ENCODE data around the gene FBXL20. TPM values are rescaled to one million over a fixed set of nuclear protein-coding genes. Genes with fewer than 3 reads are reported as not detected.
A peak's percentile ranks its signal among the peaks of the same experiment; 100 is the strongest.
"Not testable (repeated sequence)": the region's sequence is repeated elsewhere in the genome, so short reads cannot be mapped to it uniquely, and the experiment has no call there.

The FBXL20 gene
- total RNA-seq (13.1 and 20.4 TPM in 2 replicates), polyA plus RNA-seq (10.2 and 11.8 TPM in 2 replicates)

DNA sequence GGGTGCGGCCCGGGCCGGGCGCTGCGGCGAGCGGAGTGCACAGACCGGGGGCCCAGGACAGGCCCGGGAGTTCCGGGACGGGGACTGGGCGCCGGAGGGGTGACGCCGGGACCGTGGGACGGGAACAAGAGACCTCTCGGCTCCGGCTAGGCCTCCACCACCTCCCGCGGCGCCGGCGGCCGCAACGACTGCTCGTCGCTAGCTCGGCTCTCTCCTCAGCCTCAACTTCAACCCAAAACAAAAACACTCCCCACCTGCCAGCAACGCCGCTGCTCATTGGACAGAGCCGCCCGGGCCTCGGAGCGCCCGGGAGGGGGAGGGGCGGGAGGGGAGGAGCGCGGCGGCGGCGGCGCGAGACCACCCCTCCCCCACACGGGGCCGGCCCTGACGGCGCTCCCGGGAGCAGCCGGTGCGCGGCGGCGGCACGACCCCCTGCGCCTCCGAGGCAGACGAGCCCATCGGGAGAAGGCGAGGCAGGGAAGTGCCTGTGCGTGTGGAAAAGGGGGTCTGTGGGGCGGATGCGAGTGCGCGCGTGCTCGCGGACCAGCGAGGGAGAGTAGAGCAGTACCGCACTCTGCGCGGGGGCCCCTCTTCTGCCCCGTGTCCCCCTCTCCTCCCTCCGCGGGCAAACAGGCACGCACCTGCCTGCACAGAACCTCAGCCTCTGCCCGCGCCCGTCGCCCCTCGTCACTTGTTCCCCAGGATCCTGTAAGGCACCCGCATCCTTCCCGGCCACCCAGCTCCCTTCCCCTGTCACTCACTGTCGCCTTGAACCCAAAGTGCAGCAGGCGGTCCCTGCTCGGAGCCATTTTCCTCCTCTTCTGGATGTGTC is at the start of gene FBXL20:
Gene FBXL20, minus strand, starts transcription at position 215 of the 832 bp plus-strand sequence. CDS start 224 bp downstream, outside the sequence.
- Histone ChIP-seq H3K9me3 (ENCODE audit: low read depth) (no peaks in the 10 kb centered on the region), H3K27ac (peak within 1 kb of the TSS; percentile 93), H3K27me3 (no peaks in the 10 kb centered on the region), H3K4me3 (peak within 1 kb of the TSS; percentile 91), H3K36me3 (peaks cover 11% of the 10 kb centered on the region), H3K4me1 (ENCODE audit: low read depth) (peaks cover 8% of the 10 kb centered on the region)
- peak; percentile 93 to 95 for DNase-seq (ENCODE audit: low read depth in 1 of 2, low spot score in 1 of 2)
- TF ChIP-seq, protein P1, sequence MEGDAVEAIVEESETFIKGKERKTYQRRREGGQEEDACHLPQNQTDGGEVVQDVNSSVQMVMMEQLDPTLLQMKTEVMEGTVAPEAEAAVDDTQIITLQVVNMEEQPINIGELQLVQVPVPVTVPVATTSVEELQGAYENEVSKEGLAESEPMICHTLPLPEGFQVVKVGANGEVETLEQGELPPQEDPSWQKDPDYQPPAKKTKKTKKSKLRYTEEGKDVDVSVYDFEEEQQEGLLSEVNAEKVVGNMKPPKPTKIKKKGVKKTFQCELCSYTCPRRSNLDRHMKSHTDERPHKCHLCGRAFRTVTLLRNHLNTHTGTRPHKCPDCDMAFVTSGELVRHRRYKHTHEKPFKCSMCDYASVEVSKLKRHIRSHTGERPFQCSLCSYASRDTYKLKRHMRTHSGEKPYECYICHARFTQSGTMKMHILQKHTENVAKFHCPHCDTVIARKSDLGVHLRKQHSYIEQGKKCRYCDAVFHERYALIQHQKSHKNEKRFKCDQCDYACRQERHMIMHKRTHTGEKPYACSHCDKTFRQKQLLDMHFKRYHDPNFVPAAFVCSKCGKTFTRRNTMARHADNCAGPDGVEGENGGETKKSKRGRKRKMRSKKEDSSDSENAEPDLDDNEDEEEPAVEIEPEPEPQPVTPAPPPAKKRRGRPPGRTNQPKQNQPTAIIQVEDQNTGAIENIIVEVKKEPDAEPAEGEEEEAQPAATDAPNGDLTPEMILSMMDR (IDR thresholded peaks at IDR 0.05; ENCODE audit: low read depth, low read length) = no peak

GRCh38 chr17:39450847-39451581 is 49.6 kb upstream of the FBXL20 start, which contains the start of gene MED1:
Gene MED1 (minus strand): TSS chr17:39451263. CDS start chr17:39451062, 201 bp downstream.
- H3K9me3 ChIP-seq (ENCODE audit: low read depth) = no peaks in the 10 kb centered on the region
- peaks cover 7% of the 10 kb centered on the region for H3K4me1 ChIP-seq (ENCODE audit: low read depth)
- H3K27me3 ChIP-seq = no peaks in the 10 kb centered on the region
- H3K4me3 ChIP-seq = peak within 1 kb of the TSS; percentile 76
- TF ChIP-seq, protein P1 (IDR thresholded peaks at IDR 0.05; ENCODE audit: low read depth, low read length) = no peak
- H3K27ac ChIP-seq = peak within 1 kb of the TSS; percentile 97
- DNase-seq (ENCODE audit: low read depth in 1 of 2, low spot score in 1 of 2) = peak; percentile 99
- H3K36me3 ChIP-seq = peaks cover 11% of the 10 kb centered on the region

DNA sequence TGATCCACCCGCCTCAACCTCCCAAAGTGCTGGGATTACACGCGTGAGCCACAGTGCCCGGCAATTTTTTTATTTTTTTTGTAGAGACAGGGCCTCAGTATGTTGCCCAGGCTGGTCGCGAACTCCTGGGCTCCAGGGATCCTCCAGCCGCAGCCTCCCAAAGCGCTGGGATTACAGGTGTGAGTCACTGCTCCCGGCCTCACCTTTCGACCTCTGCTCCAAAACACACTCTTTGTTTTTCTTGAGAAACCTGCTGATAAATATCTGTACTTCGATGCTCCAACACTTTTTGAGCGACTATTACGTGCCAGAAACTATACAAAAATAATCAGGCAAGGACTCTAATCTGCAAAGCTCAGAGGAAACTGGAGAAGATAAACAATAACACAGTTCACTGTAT is 48.6 kb upstream of the FBXL20 start:
- H3K36me3 ChIP-seq = peaks cover 18% of the 10 kb centered on the region
- TF ChIP-seq, protein P1 (IDR thresholded peaks at IDR 0.05; ENCODE audit: low read depth, low read length) = no peak
- peak overlapping the region; percentile 76 for H3K4me3 ChIP-seq
- no peaks in the 10 kb centered on the region for H3K27me3 ChIP-seq
- no peak for DNase-seq (ENCODE audit: low read depth in 1 of 2, low spot score in 1 of 2)
- peaks cover 7% of the 10 kb centered on the region for H3K4me1 ChIP-seq (ENCODE audit: low read depth)
- peak overlapping the region; percentile 97 for H3K27ac ChIP-seq
- H3K9me3 ChIP-seq (ENCODE audit: low read depth) = no peaks in the 10 kb centered on the region

DNA sequence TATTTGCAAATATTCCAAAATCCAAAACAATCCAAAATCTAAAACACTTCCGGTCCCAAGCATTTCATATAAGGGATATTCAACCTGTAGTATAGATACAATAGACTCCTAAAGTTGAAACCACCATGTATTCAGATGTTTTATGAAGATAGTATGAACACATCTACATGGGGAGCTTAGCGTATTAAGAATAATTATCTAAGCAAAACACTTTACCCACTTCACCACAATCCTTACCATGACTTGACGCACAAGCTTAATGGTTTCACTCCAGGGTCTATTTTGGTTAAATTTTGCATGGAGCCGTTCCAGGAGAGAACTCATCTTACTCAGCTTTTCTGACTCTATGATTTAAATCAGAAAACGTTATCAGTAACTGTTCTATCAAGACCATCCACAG is 46.1 kb upstream of the FBXL20 start:
- Histone ChIP-seq H3K9me3 (ENCODE audit: low read depth) (no peaks in the 10 kb centered on the region), H3K4me1 (ENCODE audit: low read depth) (peaks cover 7% of the 10 kb centered on the region), H3K36me3 (peaks cover 32% of the 10 kb centered on the region), H3K27me3 (no peaks in the 10 kb centered on the region), H3K4me3 (no peak overlapping the region), H3K27ac (no peak overlapping the region)
- DNase-seq (ENCODE audit: low read depth in 1 of 2, low spot score in 1 of 2) = no peak
- TF ChIP-seq, protein P1 (IDR thresholded peaks at IDR 0.05; ENCODE audit: low read depth, low read length) = no peak

- no peak overlapping the region for H3K4me3 ChIP-seq
- H3K27ac ChIP-seq = no peak overlapping the region
- H3K9me3 ChIP-seq (ENCODE audit: low read depth) = no peaks in the 10 kb centered on the region
- no peaks in the 10 kb centered on the region for H3K4me1 ChIP-seq (ENCODE audit: low read depth)
- H3K36me3 ChIP-seq = peaks cover 67% of the 10 kb centered on the region
- TF ChIP-seq, protein P1 (IDR thresholded peaks at IDR 0.05; ENCODE audit: low read depth, low read length) = no peak
- DNase-seq (ENCODE audit: low read depth in 1 of 2, low spot score in 1 of 2) = no peak
- H3K27me3 ChIP-seq = no peaks in the 10 kb centered on the region
These were observed 41.9 kb upstream of the FBXL20 start for GRCh38 chr17:39443326-39443725.

- H3K4me3 ChIP-seq; H3K27me3 ChIP-seq; H3K27ac ChIP-seq; H3K4me1 ChIP-seq (ENCODE audit: low read depth); H3K9me3 ChIP-seq (ENCODE audit: low read depth); DNase-seq (ENCODE audit: low read depth in 1 of 2, low spot score in 1 of 2): not testable (repeated sequence)
- H3K36me3 ChIP-seq = peaks cover 53% of the 10 kb centered on the region
These were observed 38.4 kb upstream of the FBXL20 start for GRCh38 chr17:39439868-39440267.

All from cardiac muscle cell (in vitro differentiated cells and primary cell).